DND-41 (cell line): Measurements from ENCODE around the gene NOD2.

Experiments used
- CTCF ChIP-seq: IDR thresholded peaks from 2 replicates; pipeline ENCODE4 v1.5.1; 2012; ENCODE audit warnings: borderline replicate concordance, low read length, moderate library complexity, mild to moderate bottlenecking; ENCODE audit not compliant: poor library complexity, severe bottlenecking; ENCODE audit errors: extremely low read depth
- EZH2 ChIP-seq: IDR thresholded peaks from 3 replicates; pipeline ENCODE4 v1.6.1; 2012; ENCODE audit warnings: borderline replicate concordance, low read depth, mild to moderate bottlenecking, moderate library complexity, low read length, inconsistent platforms; ENCODE audit not compliant: severe bottlenecking

GRCh38 chr16:50665128-50665878, 28.1 kb upstream of the NOD2 start:
- peak; percentile 81 for TF ChIP-seq CTCF
- no peak for TF ChIP-seq EZH2
